Spleen (tissue), 11 donors: ENCODE results near the gene ATG10. TPM values are rescaled to one million over a fixed set of nuclear protein-coding genes. Genes with fewer than 3 reads are reported as not detected.

Experiments used
- DNase-seq: peaks from one replicate; pipeline ENCODE4 v3.0.0-alpha.2; 2020
- H3K27ac ChIP-seq, 8 donors: fragments of 200-600 bp; sonication (generic) in 7 of 8; 1 replicate in 4 of 8; 2 replicates in 4 of 8; pipeline versions ENCODE4 v1.5.0 to v1.8.0; 2016 to 2021; ENCODE audit warnings: inconsistent platforms in 4 of 8, mild to moderate bottlenecking in 4 of 8, moderate library complexity in 1 of 8
- H3K27me3 ChIP-seq, 7 donors: fragments of 200-600 bp; sonication (generic) in 6 of 7; replicated peaks in 1 of 7; 1 replicate in 4 of 7; 2 replicates in 3 of 7; pipeline versions ENCODE4 v1.5.0 to v1.8.0; 2016 to 2021; ENCODE audit warnings: inconsistent platforms in 3 of 7, mild to moderate bottlenecking in 1 of 7
- H3K36me3 ChIP-seq, 6 donors: fragments of 200-600 bp; sonication (generic) in 5 of 6; 1 replicate in 4 of 6; 2 replicates in 2 of 6; pipeline versions ENCODE4 v1.5.0 to v1.8.0; 2016 to 2021; ENCODE audit warnings: inconsistent platforms in 2 of 6
- H3K4me1 ChIP-seq, 6 donors: fragments of 200-600 bp; sonication (generic) in 5 of 6; 1 replicate in 3 of 6; 2 replicates in 3 of 6; pipeline versions ENCODE4 v1.5.0 to v1.8.0; 2016 to 2021; ENCODE audit warnings: inconsistent platforms in 3 of 6
- H3K4me3 ChIP-seq, 8 donors: fragments of 200-600 bp; sonication (generic) in 7 of 8; 1 replicate in 4 of 8; 2 replicates in 4 of 8; pipeline versions ENCODE4 v1.5.0 to v1.8.0; 2016 to 2021; ENCODE audit warnings: inconsistent platforms in 4 of 8, mild to moderate bottlenecking in 4 of 8, moderate library complexity in 2 of 8
- H3K9me3 ChIP-seq, 8 donors: fragments of 200-600 bp; sonication (generic) in 7 of 8; 1 replicate in 4 of 8; 2 replicates in 4 of 8; pipeline versions ENCODE4 v1.5.0 to v1.8.0; 2016 to 2021; ENCODE audit warnings: inconsistent platforms in 4 of 8
- POLR2A ChIP-seq, 3 donors: fragments of 450-650 bp; IDR thresholded peaks; one replicate each; pipeline ENCODE4 v1.5.1; 2017; ENCODE audit warnings: antibody characterized with exemption in 3 of 3, mild to moderate bottlenecking in 1 of 3
- POLR2AphosphoS5 ChIP-seq, 3 donors: sonication (generic); formaldehyde crosslinking; IDR thresholded peaks; one replicate each; pipeline ENCODE4 v1.5.1; 2017; ENCODE audit warnings: antibody characterized with exemption in 3 of 3
- WGBS, 5 donors: extraction: QIAGEN DNeasy Blood & Tissue Kit in 3 of 5; methylation state at CpG; one replicate each; pipeline versions ENCODE4 v1.1.5 to v1.1.7; 2013 to 2018; 5-methylcytosine and 5-hydroxymethylcytosine counted together
- intact Hi-C: fragments of 100-400 bp; cut with DNase I; formaldehyde crosslinking; loops from one replicate; pipeline ENCODE4 v1.15.0; 2023; ENCODE audit warnings: low total_unique reads
- polyA plus RNA-seq, 3 donors: library from polyadenylated mRNA; stranded (reverse); fragments of 200-250 nt; gene quantifications; one replicate each; pipeline ENCODE4 v1.2.1, GENCODE V29; 2013
- total RNA-seq, 7 donors: library from RNA; depleted of rRNA in 3 of 7; stranded (reverse); fragments of >200 nt in 3 of 7; fragmentation: NEBNext Ultra II Directional in 4 of 7; extraction: Animal tissue kit (Norgen Biotek cat#: 25700) in 4 of 7; gene quantifications; one replicate each; pipeline versions ENCODE4 v1.1.0 to v1.2.1, GENCODE V29; 2016 to 2021
- TF ChIP-seq, protein P1 (sequence below), 11 experiments: fragments of 200-600 bp in 7 of 11; fragments of 450-650 bp in 4 of 11; sonication (generic) in 4 of 11; IDR thresholded peaks in 8 of 11; conservative IDR thresholded peaks in 3 of 11; 1 replicate in 7 of 11; 2 replicates in 4 of 11; pipeline versions ENCODE4 v1.4.0 to v1.8.0; 2016 to 2021; ENCODE audit warnings: antibody characterized with exemption in 11 of 11, inconsistent platforms in 4 of 11, mild to moderate bottlenecking in 1 of 11
- donor health status: healthy with polysubstance abuse.
- donor health status: DM: no; HTN: no; CAD: no; lungs with moderate emphysema.
- donor health status: DM: no; HTN: no; CAD: no.
- donor health status: Bipolar disorder and iron deficiency.
- donor health status: healthy.
- donor health status: DM: no; HTN: no; CAD: no.
- donor health status: DM: yes; HTN: yes; CAD: no.

The ATG10 gene
- total and polyA plus RNA-seq, 10 donors: 1.7 to 9.1 (median 5.0) TPM

DNA sequence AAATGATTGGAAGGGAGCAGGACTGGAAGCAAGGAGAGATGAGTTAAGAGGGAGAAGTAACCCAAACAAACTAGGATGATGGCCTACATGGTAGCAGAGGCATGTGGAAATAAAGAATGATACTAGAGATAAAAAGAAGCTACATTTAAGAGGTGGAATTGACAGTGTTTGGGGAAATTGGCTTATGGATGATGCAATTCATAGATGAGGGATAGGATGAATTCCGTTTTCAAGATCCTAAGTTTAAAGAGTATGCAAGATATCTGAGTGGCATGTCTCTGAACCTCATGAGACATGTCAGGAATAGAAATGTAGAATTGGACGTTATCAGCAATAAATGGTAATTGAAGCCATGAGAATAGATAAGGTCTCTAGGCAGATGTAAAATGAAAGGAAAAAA, 232.7 kb downstream of the ATG10 start:
- WGBS, 5 donors: 85 to 97% (median 91%) methylated on average over 2 of the region's 2 CpGs
- no peaks in the 10 kb centered on the region for H3K9me3 ChIP-seq
- no peak for TF ChIP-seq POLR2AphosphoS5 (IDR thresholded peaks at IDR 0.05)
- no peaks in the 10 kb centered on the region for H3K27me3 ChIP-seq
- H3K4me1 ChIP-seq: no peaks in the 10 kb centered on the region
- intact Hi-C loops: no loop called here
- no peak for DNase-seq
- no peak overlapping the region for H3K4me3 ChIP-seq
- no peak overlapping the region for H3K27ac ChIP-seq
- no peaks in the 10 kb centered on the region for H3K36me3 ChIP-seq

GRCh38 chr5:82205005-82205404, 233.2 kb downstream of the ATG10 start:
- no peaks in the 10 kb centered on the region for H3K9me3 ChIP-seq
- H3K27me3 ChIP-seq: no peaks in the 10 kb centered on the region
- 82 to 91% (median 85%) methylated on average over 2 of the region's 2 CpGs for WGBS, 5 donors
- H3K36me3 ChIP-seq: no peaks in the 10 kb centered on the region
- H3K27ac ChIP-seq: no peak overlapping the region
- no peaks in the 10 kb centered on the region for H3K4me1 ChIP-seq
- intact Hi-C loops: no loop called here
- DNase-seq: no peak
- TF ChIP-seq, protein P1, sequence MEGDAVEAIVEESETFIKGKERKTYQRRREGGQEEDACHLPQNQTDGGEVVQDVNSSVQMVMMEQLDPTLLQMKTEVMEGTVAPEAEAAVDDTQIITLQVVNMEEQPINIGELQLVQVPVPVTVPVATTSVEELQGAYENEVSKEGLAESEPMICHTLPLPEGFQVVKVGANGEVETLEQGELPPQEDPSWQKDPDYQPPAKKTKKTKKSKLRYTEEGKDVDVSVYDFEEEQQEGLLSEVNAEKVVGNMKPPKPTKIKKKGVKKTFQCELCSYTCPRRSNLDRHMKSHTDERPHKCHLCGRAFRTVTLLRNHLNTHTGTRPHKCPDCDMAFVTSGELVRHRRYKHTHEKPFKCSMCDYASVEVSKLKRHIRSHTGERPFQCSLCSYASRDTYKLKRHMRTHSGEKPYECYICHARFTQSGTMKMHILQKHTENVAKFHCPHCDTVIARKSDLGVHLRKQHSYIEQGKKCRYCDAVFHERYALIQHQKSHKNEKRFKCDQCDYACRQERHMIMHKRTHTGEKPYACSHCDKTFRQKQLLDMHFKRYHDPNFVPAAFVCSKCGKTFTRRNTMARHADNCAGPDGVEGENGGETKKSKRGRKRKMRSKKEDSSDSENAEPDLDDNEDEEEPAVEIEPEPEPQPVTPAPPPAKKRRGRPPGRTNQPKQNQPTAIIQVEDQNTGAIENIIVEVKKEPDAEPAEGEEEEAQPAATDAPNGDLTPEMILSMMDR (IDR thresholded peaks at IDR 0.05 in 8 of 11, conservative IDR thresholded peaks at IDR 0.05 in 3 of 11): no peak
- no peak for TF ChIP-seq POLR2AphosphoS5 (IDR thresholded peaks at IDR 0.05)
- no peak for TF ChIP-seq POLR2A (IDR thresholded peaks at IDR 0.05)
- no peak overlapping the region for H3K4me3 ChIP-seq

GRCh38 chr5:82208371-82208770, 236.5 kb downstream of the ATG10 start:
- Histone ChIP-seq H3K9me3 (no peaks in the 10 kb centered on the region), H3K27me3 (no peaks in the 10 kb centered on the region), H3K27ac (no peak overlapping the region), H3K36me3 (peaks cover 0 to 9% (median 0%) of the 10 kb centered on the region in 6 donors), H3K4me1 (no peaks in the 10 kb centered on the region), H3K4me3 (no peak overlapping the region)
- TF ChIP-seq POLR2A (IDR thresholded peaks at IDR 0.05) (no peak), POLR2AphosphoS5 (IDR thresholded peaks at IDR 0.05) (no peak)
- TF ChIP-seq, protein P1 (IDR thresholded peaks at IDR 0.05 in 8 of 11, conservative IDR thresholded peaks at IDR 0.05 in 3 of 11): no peak
- WGBS, 5 donors: 80 to 93% (median 85%) methylated on average over 3 of the region's 3 CpGs
- intact Hi-C loops: no loop called here
- DNase-seq: no peak

DNA sequence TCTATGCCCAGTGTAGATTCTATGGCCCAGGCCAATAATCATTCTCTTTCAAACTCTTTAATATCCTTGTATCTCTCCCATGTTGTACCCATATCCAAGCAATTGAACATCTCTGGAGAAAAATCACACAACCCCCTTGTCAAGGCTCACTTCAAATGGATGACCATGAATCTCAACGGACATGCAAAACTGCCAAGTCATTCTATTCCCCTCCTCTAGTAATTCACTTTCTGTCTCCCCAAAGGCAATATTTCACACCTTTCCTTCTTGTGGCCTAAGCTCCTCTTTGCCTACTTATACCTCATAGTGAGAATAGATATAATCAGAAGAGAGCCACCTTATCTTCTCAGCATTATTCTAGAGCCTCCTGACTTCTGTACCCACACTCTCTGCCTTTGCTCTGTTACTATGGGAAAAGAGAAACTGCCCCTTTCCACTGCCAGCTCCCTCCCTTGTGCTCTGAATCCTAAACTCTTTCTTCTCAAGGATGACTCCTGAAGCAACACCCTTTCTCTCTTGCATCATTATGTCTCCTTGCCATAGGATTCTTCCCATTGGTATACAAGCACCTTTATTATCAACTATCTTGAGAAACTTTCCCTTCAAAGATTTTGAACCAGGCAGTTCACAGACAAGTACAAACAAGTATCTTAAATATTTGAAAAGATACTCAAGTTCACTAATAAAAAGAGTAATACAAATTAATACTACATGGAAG, 240.2 kb downstream of the ATG10 start:
- H3K36me3 ChIP-seq: peaks cover 0 to 9% (median 0%) of the 10 kb centered on the region in 6 donors
- no peaks in the 10 kb centered on the region for H3K27me3 ChIP-seq
- H3K4me1 ChIP-seq: no peaks in the 10 kb centered on the region
- WGBS, 5 donors: 43 to 63% (median 51%) methylated on average over 1 of the region's 1 CpG
- H3K9me3 ChIP-seq: no peaks in the 10 kb centered on the region
- no peak overlapping the region for H3K27ac ChIP-seq
- no peak for DNase-seq
- intact Hi-C loops: no loop called here
- H3K4me3 ChIP-seq: no peak overlapping the region
- TF ChIP-seq POLR2A (IDR thresholded peaks at IDR 0.05) (no peak), POLR2AphosphoS5 (IDR thresholded peaks at IDR 0.05) (no peak)
- TF ChIP-seq, protein P1 (IDR thresholded peaks at IDR 0.05 in 8 of 11, conservative IDR thresholded peaks at IDR 0.05 in 3 of 11): no peak
